Activated gamma-delta T cell treated with Interleukin-2 at 50 U/mL for 16 hours (primary cell): ENCODE results near the gene ELAVL3.
A peak's percentile ranks its signal among the peaks of the same experiment; 100 is the strongest.
"Not testable (repeated sequence)": the region's sequence is repeated elsewhere in the genome, so short reads cannot be mapped to it uniquely, and the experiment has no call there.

Experiments used
- DNase-seq: peaks from one replicate; pipeline ENCODE4 v3.0.0-alpha.2; 2020

The ELAVL3 gene

DNA sequence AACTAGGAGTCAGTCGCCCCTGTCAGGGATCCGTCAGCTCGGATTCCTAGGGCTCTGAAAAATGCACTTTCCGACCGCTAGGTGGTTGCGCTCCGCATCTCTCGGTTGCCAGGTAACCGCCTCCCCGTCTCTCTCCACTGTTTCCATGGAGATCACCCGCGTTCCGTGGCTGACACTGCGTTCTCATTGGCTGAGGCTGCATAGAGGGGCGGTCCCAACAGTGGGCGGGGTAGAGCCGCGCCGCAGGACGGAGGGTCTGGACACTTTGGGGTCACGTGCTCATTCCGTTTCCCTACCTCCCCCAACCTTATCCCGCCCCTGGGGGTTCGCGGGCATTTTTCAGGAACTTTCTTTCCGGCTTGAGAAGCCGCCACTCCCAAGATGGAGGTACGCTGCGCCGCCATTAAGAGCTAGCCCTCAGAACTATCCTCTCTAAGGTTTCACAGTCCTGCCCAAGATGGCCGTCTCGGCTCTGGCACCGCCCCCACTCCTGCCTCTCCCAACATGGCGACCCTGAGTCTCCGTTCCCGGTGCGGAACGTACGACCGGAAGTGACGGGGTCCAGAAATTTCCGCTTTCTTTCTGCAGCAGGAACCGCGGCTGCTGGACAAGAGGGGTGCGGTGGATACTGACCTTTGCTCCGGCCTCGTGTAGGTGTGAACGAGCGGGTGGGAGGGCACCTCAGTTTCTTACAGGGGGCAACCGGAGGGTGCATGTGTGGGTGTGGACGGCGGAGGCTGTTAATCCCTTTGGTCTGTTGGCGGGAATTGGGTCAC is 45.6 kb downstream of the ELAVL3 start, which contains the start of the genes ODAD3 and PRKCSH:
Gene ODAD3, minus strand, starts transcription at position 65 of the 776 bp plus-strand sequence. CDS start 105 bp downstream, outside the sequence.
Gene PRKCSH, plus strand, starts transcription at position 579 of the 776 bp plus-strand sequence. CDS start 483 bp downstream, outside the sequence.
- peak; percentile 98 for DNase-seq

DNA sequence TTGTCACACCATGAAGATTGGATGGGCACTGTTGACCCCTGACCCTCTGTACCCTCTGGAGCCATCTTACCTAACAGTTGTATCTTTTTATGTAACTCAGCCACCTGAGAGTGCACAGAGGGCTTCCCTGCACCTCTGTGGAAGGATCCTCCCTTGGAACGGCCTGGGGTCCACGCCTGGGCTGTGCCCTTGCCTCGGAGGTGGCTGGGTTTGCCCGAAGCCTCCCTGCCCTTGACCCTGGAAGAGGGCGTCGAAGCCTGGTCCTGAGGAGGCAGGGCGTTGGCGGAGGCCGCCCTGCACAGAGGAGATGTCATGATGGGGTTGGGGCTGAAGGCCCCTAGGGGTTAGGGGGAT is 46.2 kb downstream of the ELAVL3 start:
- peak; percentile 18 for DNase-seq

DNA sequence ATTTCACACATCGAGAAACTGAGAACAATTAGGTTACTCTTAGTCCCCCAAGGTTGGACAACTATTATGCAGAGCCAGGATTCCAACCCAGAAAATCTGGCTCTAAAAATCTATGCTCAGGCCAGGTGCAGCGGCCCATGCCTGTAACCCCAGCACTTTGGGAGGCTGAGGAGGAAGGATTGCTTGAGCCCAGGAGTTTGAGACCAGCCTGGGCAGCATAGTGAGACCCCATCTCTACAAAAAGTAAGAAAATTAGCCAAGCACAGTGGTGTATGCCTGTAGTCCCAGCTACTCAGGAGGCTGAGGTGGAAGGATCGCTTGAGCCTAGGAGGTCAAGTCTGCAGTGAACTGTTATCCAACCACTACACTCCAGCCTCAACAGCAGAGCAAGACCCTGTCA is 47.3 kb downstream of the ELAVL3 start:
- DNase-seq, result not testable (repeated sequence)

DNA sequence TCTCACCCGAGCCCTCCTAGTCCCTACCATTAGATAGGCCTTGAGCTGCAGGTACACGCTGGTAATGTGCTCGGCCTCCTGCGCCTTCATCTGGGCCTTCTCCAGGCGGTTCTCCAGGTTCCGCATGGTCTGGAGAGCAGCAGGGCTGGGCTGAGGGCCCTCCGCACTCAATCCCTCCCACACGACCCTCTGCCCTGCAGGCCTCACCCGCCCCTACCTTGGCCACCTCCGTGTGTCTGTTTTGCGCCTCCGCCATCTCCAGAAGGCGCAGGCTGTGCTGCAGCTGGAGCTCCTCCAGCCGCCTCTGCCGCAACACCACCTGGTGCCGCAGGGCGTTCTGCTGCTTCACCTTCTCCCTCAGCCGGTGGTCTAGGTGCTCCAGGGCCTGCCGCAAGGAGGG is 54.2 kb downstream of the ELAVL3 start:
- DNase-seq, result no peak

DNA sequence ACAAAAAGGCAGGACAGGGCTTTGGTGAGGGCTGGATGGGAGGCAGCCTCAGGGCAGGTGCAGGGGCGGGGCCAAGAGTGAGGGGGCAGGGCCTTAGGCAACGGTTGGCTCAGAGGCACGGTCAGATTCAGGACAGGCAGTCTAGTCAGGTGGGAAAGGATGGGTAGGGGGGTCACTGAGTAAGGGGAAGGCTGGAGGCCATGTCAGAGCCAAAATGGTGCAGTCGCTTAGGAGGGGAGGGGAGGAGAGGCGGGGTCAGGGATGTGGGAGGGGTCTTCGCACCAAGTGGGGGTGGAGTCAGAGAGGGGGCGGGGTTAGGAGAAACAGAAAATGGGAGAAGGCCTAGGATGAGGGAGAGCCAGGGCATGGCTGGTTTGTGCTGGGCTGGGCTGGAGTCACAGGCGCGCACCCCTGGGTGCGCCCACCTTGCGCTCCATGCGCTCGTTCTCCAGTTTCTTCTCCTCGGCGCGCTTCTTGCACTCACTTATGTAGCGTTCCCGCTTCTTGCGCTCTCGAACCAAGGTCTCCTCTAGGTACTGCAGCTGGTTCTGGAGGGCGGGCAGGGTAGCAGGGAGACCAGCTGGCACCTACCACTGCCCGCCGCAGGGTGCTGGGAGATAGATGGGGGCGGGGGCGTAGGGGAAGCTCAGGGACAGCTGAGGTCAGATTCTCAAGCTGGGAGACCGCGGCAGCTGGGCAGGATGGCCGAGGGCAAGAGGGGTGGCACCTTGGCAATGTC is 55.0 kb downstream of the ELAVL3 start:
- no peak for DNase-seq

DNA sequence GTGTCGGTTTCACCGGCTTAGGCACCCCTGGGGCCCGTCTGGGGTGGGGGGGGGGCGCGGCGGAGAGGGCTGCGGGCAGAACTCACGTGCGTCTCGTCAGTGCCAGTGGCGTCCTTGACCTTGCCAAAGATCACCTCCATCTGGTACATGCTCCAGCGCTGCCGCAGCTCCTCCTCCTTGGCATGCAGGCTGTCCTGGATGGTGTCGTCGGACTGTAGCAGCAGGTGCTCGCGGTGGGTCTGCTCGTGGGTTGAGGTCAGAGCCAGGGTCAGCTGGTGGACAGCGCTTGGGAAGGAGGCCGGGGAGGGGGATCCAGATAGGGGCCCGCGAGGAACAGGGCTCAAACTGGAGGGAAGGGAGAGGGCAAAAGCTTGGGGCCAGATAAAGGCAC is 57.1 kb downstream of the ELAVL3 start:
- DNase-seq, result no peak

DNA sequence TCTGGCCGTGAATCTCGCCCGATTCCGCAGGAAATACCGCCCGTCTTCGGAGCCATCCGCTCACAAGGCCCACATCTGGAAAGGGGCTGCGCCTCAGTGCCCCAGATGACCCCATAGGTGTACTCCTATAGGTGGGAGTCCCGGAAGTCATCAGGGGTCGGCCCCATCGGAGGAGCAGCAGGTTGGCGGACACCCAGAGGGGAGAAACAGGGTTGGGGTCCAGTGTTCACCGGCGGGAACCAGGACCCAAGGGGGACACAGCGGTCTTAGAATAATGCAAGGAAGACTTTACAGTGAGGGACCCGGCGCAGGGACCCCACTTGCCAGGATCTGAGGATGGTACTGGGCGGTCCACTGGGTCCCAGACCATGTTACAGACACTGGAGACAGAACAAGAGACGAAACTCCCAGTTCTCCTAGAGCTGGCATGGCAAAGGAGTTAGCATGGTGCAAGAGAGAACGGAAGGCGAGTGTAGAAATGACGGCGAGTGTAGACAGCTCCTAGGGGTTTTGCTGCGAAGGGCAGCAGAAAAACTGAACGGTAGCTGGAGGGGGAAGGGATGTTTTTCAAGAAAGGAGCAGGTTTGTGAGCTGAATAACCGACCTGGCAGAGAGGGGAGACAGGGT is 57.6 kb downstream of the ELAVL3 start:
- DNase-seq, result no peak

DNA sequence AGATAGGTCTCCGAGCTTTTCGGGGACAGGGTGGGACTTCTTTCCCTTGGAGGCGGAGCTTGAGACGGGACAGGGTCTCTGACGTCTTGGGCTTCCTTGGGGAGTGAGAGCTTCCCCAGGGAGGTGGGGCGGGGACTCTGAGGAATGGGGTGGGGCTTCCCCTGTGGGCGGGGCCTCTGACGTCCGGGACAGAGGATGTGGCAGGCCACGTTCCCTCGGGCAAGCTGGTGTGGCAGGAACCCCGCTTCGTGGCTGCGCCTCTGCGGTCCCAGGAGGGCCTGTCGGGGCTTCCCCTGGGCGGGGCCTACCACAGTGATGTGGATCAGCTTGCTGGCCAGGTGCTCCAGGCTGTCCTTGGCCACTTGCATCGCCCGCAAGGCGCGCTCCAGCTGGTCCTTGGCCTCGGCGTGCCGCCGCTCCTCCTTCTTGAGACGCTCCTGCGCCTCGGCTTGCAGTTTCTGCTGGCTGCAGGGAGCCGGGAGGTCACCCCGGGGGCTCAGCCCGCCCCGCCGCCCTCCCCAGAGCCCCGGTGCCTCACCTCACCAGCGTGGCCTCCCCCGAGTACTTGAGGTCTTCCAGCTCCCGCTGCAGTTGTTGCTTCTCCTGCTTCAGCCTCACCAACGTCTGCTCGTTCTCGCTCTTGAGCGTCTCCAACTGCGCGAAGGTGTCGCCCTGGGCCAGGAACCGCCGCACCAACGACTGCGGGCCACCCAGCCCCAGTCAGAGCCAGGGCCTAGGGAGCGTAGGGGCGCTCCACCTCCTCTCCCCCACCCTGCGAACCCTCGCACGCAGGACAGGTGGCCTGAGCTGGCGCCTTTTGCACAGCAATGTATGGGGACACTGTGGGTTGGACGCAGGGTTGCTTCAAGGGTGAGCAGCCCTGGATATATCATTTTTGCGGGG is 58.4 kb downstream of the ELAVL3 start:
- DNase-seq, result peak; percentile 51

DNA sequence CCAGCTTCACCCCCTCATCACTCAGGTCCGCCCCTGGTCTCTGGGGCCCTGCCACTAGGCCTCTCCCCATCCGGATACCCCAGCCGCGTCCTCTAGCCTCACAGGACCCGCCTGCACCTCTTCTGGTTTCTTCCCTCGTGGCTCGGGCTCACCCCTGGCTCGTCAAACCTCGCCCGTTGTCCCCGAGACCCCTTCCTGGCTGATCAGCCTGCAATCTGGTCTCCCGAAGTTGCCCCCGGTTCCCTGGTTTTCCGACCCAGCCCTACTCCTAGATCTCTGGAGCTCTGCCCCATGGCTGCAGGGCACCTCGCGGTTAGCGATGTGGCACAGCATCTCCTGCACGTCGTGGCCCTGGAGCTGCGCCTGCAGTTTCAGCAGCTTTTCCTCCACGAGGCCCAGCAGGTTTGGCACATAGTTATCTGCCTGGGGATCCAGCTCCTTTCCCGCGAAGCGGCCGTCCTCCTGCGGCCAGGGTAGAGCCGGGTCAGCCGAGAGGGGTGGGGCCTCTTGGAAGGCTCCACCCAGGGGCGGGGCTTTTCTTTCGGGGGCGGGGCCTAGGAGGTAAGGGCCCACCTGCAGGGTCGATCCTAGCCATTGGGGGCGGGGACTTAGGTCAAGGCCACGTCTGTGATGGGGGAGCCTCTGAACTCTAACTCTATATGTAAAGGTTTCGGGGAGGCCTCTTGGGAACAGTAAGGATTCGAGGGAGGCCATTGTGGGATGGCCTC is 59.3 kb downstream of the ELAVL3 start:
- DNase-seq, result peak; percentile 32

DNA sequence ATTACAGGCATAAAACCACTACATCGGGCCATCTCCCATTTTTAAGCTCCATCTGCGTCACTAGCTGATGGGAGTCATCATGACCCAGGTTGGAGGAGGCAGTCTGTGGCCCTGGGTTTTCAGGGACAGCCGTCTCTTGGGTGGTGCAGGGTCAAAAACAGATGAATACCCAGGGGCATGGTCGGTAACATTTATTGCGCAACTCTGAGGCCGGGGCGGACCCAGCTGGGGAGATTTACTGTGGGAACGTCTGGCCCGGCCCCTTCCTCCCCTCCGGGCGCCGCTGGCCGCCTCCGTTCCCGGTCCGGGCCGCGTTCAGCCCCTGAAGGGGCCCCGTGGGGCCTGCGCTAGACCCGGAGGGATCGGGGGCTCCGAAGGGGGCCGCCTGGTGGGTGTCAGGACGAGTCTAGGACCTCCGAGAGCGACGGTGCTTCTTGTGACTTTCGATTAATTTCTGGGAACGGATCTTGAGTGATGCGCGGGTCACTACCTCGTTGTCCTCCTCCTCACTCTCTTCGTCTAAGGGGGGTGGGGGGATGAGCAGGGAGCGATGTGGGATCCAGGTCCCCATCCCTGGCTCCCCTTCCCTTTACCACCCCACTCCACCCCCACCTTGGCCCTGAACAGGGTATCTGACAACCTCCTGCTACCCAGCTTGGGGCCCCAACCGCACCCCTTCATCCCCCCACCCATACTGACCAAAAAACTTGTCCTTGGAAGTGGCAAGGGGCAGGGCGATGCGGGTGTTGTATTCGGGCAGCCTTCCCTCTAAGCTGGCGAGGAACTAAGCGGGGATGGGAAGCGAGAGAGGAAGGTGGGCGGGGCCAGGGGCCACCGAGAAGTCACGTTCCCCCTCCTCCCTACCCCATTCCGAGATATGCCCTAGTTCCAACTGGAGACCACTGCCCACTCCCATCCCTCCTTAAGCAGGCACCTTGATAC is 60.1 kb downstream of the ELAVL3 start:
- DNase-seq, result no peak

DNA sequence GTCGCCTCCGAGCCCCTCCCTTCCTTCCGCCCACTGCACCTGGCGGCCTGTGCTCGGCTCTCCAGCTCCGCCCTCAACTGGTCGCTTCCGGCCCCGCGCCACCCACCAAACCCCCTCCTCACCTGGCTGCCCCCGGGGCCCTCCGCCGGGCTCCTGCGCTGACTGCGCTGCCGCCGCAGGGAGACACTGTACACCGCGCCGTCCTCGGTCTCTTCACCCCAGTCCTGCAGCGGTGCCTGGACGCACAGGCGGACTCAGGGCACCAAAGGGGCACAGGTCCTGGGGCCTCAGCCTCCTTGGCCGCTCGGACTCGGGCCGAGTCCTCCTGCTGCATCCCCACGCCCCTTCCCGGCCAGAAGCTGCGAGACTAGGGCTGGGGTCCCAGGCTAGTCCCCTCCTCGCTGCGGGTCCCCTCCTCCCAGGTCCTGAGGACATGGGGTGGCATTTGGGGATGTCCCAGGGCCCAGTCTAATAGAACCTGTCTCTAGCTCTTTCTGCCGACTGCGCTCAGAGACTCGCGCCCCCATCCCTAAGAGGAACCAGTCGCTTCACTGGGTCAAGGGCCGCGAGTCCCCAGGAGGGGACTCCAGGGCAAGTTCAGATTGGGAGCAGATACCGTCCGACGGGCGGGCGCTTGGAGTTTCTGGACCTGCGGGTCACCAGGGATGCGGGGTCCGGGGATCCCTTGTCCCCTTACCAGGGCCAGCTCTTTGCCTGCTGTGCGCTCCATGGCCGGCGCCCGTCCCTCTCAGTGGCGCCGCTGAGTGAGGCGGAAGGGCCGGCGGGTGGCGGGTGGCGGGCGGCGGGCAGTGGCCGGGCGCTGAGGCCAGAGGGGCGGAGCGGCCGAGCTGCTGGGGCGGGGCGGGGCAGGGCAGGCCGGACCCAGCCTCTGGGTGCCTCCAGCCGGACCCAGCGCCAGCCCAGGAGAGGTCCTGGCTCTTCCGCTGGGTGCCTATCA is 62.0 kb downstream of the ELAVL3 start, which contains the start of gene RGL3:
Gene RGL3, minus strand, starts transcription at position 766 of the 958 bp plus-strand sequence. Its CDS starts 36 bp downstream, at position 730.
- DNase-seq, result no peak

DNA sequence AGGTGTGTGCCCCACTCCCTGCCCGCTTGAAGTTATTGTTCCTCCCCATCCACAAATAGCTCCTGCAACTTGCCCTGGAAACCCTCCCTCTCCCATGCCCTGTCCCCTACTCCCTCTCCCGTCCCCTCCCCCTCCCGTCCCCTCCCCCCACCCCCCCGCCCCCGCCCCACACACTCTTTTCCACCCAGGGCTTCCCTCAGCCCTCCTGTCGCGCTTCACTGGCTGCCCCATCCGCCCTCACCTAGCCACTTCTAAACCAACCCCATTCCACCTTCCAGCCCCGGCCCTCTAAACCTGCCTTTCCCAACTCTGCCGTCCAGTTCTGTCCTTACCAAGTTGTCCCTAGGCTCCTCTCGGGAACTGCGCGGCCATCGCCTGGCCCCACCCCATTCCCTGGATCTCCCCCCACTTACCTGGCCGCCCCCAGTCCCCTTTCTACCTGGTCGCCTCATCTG is 62.7 kb downstream of the ELAVL3 start:
- DNase-seq, result no peak

DNA sequence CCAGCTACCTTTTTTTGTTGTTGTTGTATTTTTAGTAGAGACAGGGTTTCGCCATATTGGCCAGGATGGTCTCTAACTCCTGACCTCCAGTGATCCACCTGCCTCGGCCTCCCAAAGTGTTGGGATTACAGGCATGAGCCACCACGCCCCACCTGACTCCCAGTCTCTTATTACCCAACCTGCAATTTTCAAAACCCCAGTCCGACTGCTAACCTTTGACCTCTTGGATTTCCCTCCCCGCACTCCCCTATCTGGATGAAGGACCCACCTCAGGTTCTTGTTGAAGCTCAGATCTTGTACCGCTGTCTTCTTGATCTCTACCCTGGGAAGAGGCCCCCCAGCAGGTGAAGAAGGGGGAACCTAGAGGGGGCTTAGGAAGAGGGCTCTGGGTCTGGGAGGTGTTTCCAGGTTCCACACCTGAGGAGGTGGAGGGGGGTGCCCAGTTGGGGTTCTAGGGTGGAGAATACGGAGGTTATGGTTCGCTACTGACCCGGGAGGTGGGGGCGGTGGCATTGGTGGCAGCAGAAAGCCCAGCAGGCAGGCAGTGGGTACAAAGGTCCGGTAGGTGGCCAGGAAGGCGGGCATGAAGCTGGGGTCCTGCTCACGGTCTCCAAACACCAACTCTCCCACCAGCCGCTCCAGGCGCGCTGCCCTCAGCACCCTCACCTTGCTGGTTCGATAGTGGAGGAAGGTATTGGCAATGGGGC is 64.3 kb downstream of the ELAVL3 start:
- DNase-seq, result no peak

DNA sequence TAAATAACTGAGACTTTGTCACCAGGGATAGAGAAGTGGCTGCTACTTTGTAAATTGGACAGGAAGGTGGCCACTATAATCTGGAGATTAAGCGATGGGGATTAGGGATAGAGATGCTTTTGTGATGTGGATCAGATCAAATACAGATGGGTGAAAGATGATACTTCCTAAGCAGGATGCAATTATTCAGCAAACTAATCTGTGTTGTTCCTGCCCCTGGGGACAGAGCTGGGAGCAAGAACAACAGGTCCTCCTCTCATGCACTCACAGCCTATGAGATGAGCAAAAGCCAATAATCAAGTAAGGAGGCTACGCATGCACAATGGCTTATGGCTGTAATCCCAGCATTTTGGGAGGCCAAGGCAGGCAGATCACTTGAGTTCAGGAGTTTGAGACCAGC is 66.3 kb downstream of the ELAVL3 start:
- no peak for DNase-seq

DNA sequence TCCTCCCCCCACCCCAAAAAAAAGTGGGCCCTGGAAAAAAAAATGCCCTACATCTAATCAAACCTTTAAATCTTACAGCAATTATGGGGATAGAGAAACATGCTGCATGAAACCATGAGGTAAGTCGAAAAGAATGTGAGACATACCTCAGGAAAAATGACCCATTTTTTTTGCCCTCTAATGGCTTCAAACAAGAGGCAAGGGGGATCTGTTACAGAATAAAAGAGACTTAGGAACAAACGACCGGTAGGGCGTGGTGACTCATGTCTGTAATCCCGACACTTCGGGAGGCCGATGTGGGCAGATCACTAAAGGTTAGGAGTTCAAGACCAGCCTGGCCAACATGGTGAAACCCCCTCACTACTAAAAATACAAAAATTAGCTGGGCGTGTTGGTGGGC is 70.2 kb downstream of the ELAVL3 start:
- DNase-seq, result no peak

DNA sequence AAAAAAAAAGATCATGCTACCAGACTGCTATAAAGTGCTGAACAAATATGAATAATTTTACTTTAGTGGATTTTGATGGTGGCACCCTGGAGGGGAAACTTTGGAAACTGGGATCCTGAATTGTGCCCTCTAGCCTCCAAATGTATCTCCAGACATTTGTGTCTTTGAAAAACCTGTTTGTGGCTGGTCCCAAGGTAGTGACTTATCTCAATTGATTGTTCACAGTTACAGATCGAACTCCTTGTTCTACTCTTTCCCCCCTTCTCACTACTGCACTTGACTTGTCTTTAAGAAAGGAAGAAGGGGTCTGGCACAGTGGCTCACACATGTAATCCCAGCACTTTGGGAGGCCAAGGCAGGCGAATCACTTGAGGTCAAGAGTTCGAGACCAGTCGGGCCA is 72.3 kb downstream of the ELAVL3 start:
- no peak for DNase-seq

DNA sequence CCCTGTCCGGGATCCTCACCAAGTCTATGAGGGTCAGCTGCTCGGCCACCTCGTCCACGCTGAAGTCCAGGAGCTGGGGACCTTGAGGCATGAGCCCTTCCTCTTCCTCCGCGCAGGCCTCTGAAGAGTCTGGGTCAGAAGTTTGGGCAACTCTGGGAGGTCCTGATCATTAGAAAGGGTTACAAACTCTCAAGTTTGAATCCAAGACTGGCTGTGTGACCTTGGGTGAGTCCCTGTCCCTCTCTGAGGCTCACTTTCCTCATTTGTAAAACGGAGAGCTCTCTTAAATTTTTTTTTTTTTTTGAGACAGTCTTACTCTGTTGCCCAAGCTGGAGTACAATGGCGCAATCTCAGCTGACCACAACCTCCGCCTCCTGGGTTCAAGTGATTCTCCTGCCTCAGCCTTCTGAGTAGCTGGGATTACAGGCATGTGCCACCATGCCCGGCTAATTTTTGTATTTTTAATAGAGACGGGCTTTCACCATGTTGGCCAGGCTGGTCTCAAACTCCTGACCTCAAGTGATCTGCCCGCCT is 74.1 kb downstream of the ELAVL3 start:
- not testable (repeated sequence) for DNase-seq
